Left ventricle myocardium inferior (tissue), 1 donor: Measurements from ENCODE around the gene EME2. TPM values are rescaled to one million over a fixed set of nuclear protein-coding genes. Genes with fewer than 3 reads are reported as not detected.

Experiments
- DNase-seq: peaks from one replicate; pipeline ENCODE4 v3.0.0-alpha.2; 2020
- H3K27ac ChIP-seq: fragments of 200-600 bp; replicated peaks from 2 replicates; pipeline ENCODE4 v1.8.0; 2021
- H3K27me3 ChIP-seq: fragments of 200-600 bp; 2 replicates; pipeline ENCODE4 v1.8.0; 2021; ENCODE audit warnings: low read depth
- H3K36me3 ChIP-seq: fragments of 200-600 bp; 2 replicates; pipeline ENCODE4 v1.8.0; 2021
- H3K4me1 ChIP-seq: fragments of 200-600 bp; 2 replicates; pipeline ENCODE4 v1.8.0; 2021
- H3K4me3 ChIP-seq: fragments of 200-600 bp; 2 replicates; pipeline ENCODE4 v1.8.0; 2021; ENCODE audit warnings: mild to moderate bottlenecking, moderate library complexity
- H3K9me3 ChIP-seq: fragments of 200-600 bp; replicated peaks from 2 replicates; pipeline ENCODE4 v1.8.0; 2021
- intact Hi-C: fragments of 100-400 bp; cut with micrococcal nuclease; formaldehyde crosslinking; loops from one replicate; pipeline ENCODE4 v1.11.0; 2022
- total RNA-seq: library from RNA; stranded (reverse); fragmentation: NEBNext Ultra II Directional; extraction: Animal tissue kit (Norgen Biotek cat#: 25700); gene quantifications from one replicate; pipeline ENCODE4 v1.2.1, GENCODE V29; 2021
- TF ChIP-seq, protein P1 (sequence below): fragments of 200-600 bp; IDR thresholded peaks from 2 replicates; pipeline ENCODE4 v1.8.0; 2021; ENCODE audit warnings: antibody characterized with exemption, mild to moderate bottlenecking, borderline replicate concordance
- donor health status: DM: no; HTN: yes; CAD: no; lungs with severe emphysema.

EME2 gene
- total RNA-seq, 1 donor from 2014 or later, result 7.4 TPM

DNA sequence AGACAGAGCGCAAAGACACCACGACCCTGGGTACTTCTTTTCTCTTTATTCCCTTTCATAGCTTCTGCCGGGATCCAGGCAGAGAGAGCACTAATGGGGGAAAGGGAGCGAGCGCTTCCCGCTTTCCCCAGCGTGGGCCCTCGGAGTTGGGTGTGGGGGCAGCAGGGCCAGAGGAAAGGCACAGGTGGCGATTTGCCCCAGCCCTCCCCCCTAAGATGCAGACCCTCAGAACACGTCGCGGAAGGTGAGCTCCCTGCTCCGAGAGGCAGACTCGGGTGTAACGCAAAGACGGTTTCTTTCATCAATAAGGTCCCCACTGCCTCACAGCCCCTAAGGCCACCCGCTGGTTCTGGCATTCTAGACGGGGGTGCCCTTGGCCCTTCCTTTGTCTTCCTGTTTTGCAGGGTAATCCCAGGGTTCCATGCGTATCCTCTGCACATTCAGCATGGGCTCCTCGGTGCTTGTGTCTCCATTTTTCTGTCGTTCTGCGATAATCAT, 697 bp upstream of the EME2 start:
- Histone ChIP-seq H3K4me1 (peaks cover 64% of the 10 kb centered on the region), H3K36me3 (peaks cover 45% of the 10 kb centered on the region), H3K27me3 (no peaks in the 10 kb centered on the region)

GRCh38 chr16:1772908-1773702, 495 bp downstream of the EME2 start, which contains the start of gene MRPS34:
Gene MRPS34 (minus strand): TSS chr16:1773134. CDS start chr16:1773119, 15 bp downstream.
- Histone ChIP-seq H3K4me1 (peaks cover 65% of the 10 kb centered on the region), H3K27me3 (no peaks in the 10 kb centered on the region), H3K9me3 (no peaks in the 10 kb centered on the region), H3K4me3 (peak within 1 kb of the TSS; percentile 92), H3K36me3 (peaks cover 45% of the 10 kb centered on the region), H3K27ac (peak within 1 kb of the TSS; percentile 95)
- TF ChIP-seq, protein P1, sequence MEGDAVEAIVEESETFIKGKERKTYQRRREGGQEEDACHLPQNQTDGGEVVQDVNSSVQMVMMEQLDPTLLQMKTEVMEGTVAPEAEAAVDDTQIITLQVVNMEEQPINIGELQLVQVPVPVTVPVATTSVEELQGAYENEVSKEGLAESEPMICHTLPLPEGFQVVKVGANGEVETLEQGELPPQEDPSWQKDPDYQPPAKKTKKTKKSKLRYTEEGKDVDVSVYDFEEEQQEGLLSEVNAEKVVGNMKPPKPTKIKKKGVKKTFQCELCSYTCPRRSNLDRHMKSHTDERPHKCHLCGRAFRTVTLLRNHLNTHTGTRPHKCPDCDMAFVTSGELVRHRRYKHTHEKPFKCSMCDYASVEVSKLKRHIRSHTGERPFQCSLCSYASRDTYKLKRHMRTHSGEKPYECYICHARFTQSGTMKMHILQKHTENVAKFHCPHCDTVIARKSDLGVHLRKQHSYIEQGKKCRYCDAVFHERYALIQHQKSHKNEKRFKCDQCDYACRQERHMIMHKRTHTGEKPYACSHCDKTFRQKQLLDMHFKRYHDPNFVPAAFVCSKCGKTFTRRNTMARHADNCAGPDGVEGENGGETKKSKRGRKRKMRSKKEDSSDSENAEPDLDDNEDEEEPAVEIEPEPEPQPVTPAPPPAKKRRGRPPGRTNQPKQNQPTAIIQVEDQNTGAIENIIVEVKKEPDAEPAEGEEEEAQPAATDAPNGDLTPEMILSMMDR, result peak; percentile 79
- intact Hi-C loops, result no loop called here
- peak; percentile 86 for DNase-seq

More for the DNA sequence above, 697 bp upstream of the EME2 start:
- TF ChIP-seq, protein P1, result no peak
- Histone ChIP-seq H3K4me3 (peak overlapping the region; percentile 92), H3K27ac (peak overlapping the region; percentile 95), H3K9me3 (no peaks in the 10 kb centered on the region)
- DNase-seq, result no peak
- intact Hi-C loops, result no loop called here

- Histone ChIP-seq H3K27ac (peak overlapping the region; percentile 95), H3K36me3 (peaks cover 43% of the 10 kb centered on the region), H3K9me3 (no peaks in the 10 kb centered on the region), H3K4me1 (peaks cover 65% of the 10 kb centered on the region), H3K27me3 (no peaks in the 10 kb centered on the region), H3K4me3 (peak overlapping the region; percentile 92)
- TF ChIP-seq, protein P1, result no peak
- intact Hi-C loops, result no loop called here
- DNase-seq, result no peak
Observed at GRCh38 chr16:1773703-1774447, 1.3 kb downstream of the EME2 start.

DNA sequence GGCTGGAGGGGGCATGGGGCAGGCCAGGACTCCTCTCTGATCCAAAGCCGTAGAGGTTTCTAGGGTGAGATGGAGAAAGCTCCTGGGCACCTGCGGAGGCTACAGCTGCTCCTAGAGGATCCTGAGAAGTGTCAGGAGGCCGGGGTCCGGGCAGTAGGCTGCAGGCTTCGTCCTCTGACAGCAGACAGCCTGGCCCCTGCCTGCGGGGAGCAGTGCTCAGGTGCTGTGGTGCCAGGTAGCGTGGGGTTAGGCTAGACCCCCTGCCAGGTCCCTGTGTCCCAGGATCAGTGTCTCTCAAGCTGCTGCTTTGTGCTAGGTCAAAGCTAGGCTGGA, 1.8 kb downstream of the EME2 start:
- DNase-seq, result no peak
- no peaks in the 10 kb centered on the region for H3K27me3 ChIP-seq
- intact Hi-C loops, result no loop called here
- no peak overlapping the region for H3K27ac ChIP-seq
- no peaks in the 10 kb centered on the region for H3K9me3 ChIP-seq
- H3K4me1 ChIP-seq, result peaks cover 65% of the 10 kb centered on the region
- H3K4me3 ChIP-seq, result peak overlapping the region; percentile 92
- TF ChIP-seq, protein P1, result no peak
- peaks cover 42% of the 10 kb centered on the region for H3K36me3 ChIP-seq

- no peaks in the 10 kb centered on the region for H3K9me3 ChIP-seq
- peaks cover 48% of the 10 kb centered on the region for H3K36me3 ChIP-seq
- no peaks in the 10 kb centered on the region for H3K27me3 ChIP-seq
- intact Hi-C loops, result no loop called here
- H3K4me3 ChIP-seq, result no peak overlapping the region
- TF ChIP-seq, protein P1, result no peak
- H3K27ac ChIP-seq, result no peak overlapping the region
- DNase-seq, result no peak
- H3K4me1 ChIP-seq, result peaks cover 65% of the 10 kb centered on the region
Observed at GRCh38 chr16:1775006-1775845, 2.6 kb downstream of the EME2 start.
